Tibial artery (tissue), 4 donors: ENCODE measurements around the gene CTXND2.
"Not testable (repeated sequence)": the region's sequence is repeated elsewhere in the genome, so short reads cannot be mapped to it uniquely, and the experiment has no call there.

ENCODE experiments used
- DNase-seq, 2 donors: peaks; one replicate each; pipeline ENCODE4 v3.0.0-alpha.2; 2019
- H3K27ac ChIP-seq, 2 donors: fragments of 200-600 bp; sonication (generic) in 1 of 2; 1 replicate in 1 of 2; 2 replicates in 1 of 2; pipeline ENCODE4 v1.5.1; 2018 to 2019; ENCODE audit warnings: mild to moderate bottlenecking in 1 of 2
- H3K27me3 ChIP-seq, 2 donors: fragments of 200-600 bp; sonication (generic) in 1 of 2; one replicate each; pipeline versions ENCODE4 v1.5.1 to v1.6.0; 2016 to 2019
- H3K36me3 ChIP-seq, 3 donors: fragments of 200-600 bp; sonication (generic) in 2 of 3; one replicate each; pipeline ENCODE4 v1.5.1; 2016 to 2019; ENCODE audit warnings: mild to moderate bottlenecking in 2 of 3
- H3K4me1 ChIP-seq, 4 donors: fragments of 200-600 bp; sonication (generic) in 2 of 4; 1 replicate in 3 of 4; 2 replicates in 1 of 4; pipeline ENCODE4 v1.5.1; 2016 to 2019
- H3K4me3 ChIP-seq, 2 donors: fragments of 200-600 bp; sonication (generic) in 1 of 2; 1 replicate in 1 of 2; 2 replicates in 1 of 2; pipeline ENCODE4 v1.5.1; 2018 to 2019; ENCODE audit warnings: mild to moderate bottlenecking in 2 of 2
- H3K9me3 ChIP-seq, 3 donors: fragments of 200-600 bp; sonication (generic) in 1 of 3; one replicate each; pipeline ENCODE4 v1.5.1; 2016 to 2019
- CTCF ChIP-seq, 2 experiments: fragments of 200-600 bp in 1 of 2; fragments of 450-650 bp in 1 of 2; IDR thresholded peaks; one replicate each; pipeline ENCODE4 v1.5.1; 2017 to 2019; ENCODE audit warnings: antibody characterized with exemption in 2 of 2, mild to moderate bottlenecking in 1 of 2, moderate library complexity in 1 of 2
- intact Hi-C: fragments of 100-400 bp; cut with DNase I; formaldehyde crosslinking; loops from one replicate; pipeline ENCODE4 v1.15.0; 2023; ENCODE audit warnings: low total_unique reads

The CTXND2 gene

GRCh38 chr1:150846473-150847146, 40.3 kb upstream of the CTXND2 start:
- H3K27me3 ChIP-seq: no peaks in the 10 kb centered on the region
- H3K9me3 ChIP-seq: no peaks in the 10 kb centered on the region
- H3K27ac ChIP-seq: no peak overlapping the region
- H3K4me1 ChIP-seq: no peaks in the 10 kb centered on the region
- peaks cover 11 to 71% (median 15%) of the 10 kb centered on the region in 3 donors for H3K36me3 ChIP-seq
- intact Hi-C loops: no loop called here
- no peak for TF ChIP-seq CTCF (IDR thresholded peaks at IDR 0.05)
- H3K4me3 ChIP-seq: no peak overlapping the region
- no peak for DNase-seq

GRCh38 chr1:150850801-150851362, 36.1 kb upstream of the CTXND2 start:
- H3K4me1 ChIP-seq, intact Hi-C loops, H3K27me3 ChIP-seq, H3K4me3 ChIP-seq, DNase-seq, H3K9me3 ChIP-seq, H3K27ac ChIP-seq: not testable (repeated sequence)
- peaks cover 23 to 82% (median 47%) of the 10 kb centered on the region in 3 donors for H3K36me3 ChIP-seq

GRCh38 chr1:150852734-150853133, 34.2 kb upstream of the CTXND2 start:
- not testable (repeated sequence) for H3K27ac ChIP-seq, H3K9me3 ChIP-seq, H3K4me3 ChIP-seq

GRCh38 chr1:150863724-150864123, 23.2 kb upstream of the CTXND2 start:
- TF ChIP-seq CTCF (IDR thresholded peaks at IDR 0.05): no peak
- intact Hi-C loops: no loop called here
- H3K9me3 ChIP-seq: no peaks in the 10 kb centered on the region

More at GRCh38 chr1:150852734-150853133, 34.2 kb upstream of the CTXND2 start:
- intact Hi-C loops, DNase-seq, H3K4me1 ChIP-seq, H3K27me3 ChIP-seq: not testable (repeated sequence)
- peaks cover 25 to 82% (median 57%) of the 10 kb centered on the region in 3 donors for H3K36me3 ChIP-seq

GRCh38 chr1:150864200-150864599, 22.7 kb upstream of the CTXND2 start:
- H3K4me3 ChIP-seq, H3K27ac ChIP-seq, intact Hi-C loops, H3K9me3 ChIP-seq, H3K27me3 ChIP-seq, DNase-seq, H3K4me1 ChIP-seq: not testable (repeated sequence)
- peaks cover 0 to 13% (median 3%) of the 10 kb centered on the region in 3 donors for H3K36me3 ChIP-seq

More at GRCh38 chr1:150863724-150864123, 23.2 kb upstream of the CTXND2 start:
- Histone ChIP-seq H3K27ac (no peak overlapping the region), H3K4me1 (peaks cover 0 to 4% (median 0%) of the 10 kb centered on the region in 4 donors), H3K4me3 (no peak overlapping the region), H3K36me3 (peaks cover 0 to 8% (median 0%) of the 10 kb centered on the region in 3 donors), H3K27me3 (no peaks in the 10 kb centered on the region)
- no peak for DNase-seq

GRCh38 chr1:150869683-150870082, 17.3 kb upstream of the CTXND2 start:
- DNase-seq: no peak
- no peak for TF ChIP-seq CTCF (IDR thresholded peaks at IDR 0.05)
- no peak overlapping the region for H3K4me3 ChIP-seq
- H3K27ac ChIP-seq: no peak overlapping the region
- peaks cover 0 to 23% (median 12%) of the 10 kb centered on the region in 4 donors for H3K4me1 ChIP-seq
- intact Hi-C loops: no loop called here
- H3K27me3 ChIP-seq: no peaks in the 10 kb centered on the region
- no peaks in the 10 kb centered on the region for H3K9me3 ChIP-seq
- peaks cover 0 to 8% (median 3%) of the 10 kb centered on the region in 3 donors for H3K36me3 ChIP-seq

GRCh38 chr1:150872572-150872971, 14.4 kb upstream of the CTXND2 start:
- H3K27me3 ChIP-seq: no peaks in the 10 kb centered on the region
- DNase-seq: no peak
- TF ChIP-seq CTCF (IDR thresholded peaks at IDR 0.05): no peak
- peaks cover 0 to 30% (median 12%) of the 10 kb centered on the region in 4 donors for H3K4me1 ChIP-seq
- no peaks in the 10 kb centered on the region for H3K9me3 ChIP-seq
- peaks cover 0 to 8% (median 3%) of the 10 kb centered on the region in 3 donors for H3K36me3 ChIP-seq
- H3K4me3 ChIP-seq: no peak overlapping the region
- intact Hi-C loops: no loop called here
- H3K27ac ChIP-seq: no peak overlapping the region
